Measurements from ENCODE around the gene C1RL.

C1RL gene

GRCh38 chr12:7091171-7091570, 17.8 kb downstream of the C1RL start:
- DNase-seq, result no peak

DNA sequence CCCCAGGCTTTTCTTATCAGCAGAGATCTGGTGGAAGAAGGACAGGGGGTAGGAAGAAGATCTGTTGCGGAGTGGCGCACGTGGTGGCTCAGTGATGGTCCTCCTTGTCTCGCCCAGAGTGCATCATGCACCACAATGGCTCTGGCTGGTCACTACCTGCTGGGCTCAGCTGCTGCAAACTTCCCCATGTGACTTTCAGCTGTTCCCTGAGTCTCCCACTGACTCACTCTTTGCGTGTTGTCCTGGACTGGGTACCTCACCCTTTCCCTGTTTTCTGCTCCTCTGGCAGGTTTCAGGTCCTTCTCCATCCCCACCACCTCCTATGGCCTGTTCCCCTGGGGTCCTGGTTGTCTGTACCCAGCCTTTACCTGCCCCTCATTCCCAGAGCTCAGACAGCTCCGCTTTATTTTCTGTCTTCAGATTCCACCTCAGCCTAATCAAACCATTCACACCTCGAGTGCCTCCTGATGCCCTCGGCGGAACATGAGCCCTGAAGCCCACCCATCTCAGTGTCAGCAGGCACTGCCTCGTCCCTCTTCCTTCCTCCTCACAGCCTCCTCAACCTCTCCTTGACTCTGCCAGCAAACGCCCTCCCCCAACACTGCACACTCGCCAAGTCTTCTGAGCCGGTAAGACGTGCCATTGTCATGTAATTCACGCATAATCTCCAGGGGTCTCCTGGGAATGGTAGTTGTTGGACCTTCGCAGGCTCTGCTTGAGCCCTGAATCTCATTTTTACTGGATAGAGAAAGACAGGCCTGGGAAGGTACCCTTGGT, 18.6 kb downstream of the C1RL start:
- no peak for DNase-seq

DNA sequence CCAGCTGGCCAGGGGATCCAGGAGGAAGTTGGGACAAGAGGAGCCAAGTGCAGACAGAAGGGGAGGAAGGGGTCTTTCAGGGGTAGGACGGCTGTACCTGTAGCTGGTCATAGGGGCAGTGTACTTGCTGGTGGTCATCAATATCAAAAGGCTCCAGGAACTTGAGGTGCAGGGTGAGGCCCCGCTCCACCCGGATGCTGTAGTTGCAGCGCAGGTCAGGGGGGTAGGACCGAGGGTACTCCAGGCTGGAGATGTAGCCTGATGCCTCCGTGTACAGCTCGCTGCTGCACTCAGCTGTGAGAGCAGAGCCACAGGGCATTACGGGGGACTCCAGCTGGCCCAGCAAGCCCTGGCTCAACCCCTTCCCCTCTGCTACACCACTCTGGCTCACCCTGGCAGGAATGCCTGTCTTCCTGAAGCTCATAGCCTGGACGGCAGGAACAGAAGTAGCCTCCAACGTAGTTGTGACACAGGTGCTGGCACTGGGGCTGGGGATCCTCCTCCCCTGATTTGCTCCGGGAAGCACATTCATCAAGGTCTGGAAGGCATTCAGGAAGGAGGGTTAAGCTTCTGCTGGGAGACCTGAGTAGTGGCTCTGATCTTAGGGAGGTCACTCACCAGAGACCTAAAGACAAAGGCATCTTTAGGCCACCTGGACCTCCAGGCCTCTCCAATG, 19.7 kb downstream of the C1RL start:
- DNase-seq, result no peak

DNA sequence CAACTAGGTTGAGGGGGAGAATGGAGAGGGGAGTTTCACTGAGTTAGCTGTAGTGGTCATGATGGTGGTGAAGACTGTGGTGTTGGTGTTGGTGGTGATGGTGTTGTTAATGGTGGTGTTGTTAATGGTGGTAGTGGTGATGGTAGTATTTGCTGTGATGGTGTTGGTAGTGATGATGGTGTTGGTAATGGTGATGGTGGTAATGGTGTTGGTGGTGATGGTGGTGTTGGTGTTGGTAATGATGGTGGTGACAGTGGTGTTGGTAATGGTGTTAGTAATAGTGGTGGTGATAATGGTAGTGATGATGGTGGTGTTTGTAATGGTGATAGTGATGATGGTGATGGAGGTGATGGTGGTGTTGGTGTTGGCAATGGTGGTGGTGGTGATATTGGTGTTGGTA, 25.9 kb downstream of the C1RL start:
- no peak for DNase-seq

GRCh38 chr12:7081037-7081436, 28.0 kb downstream of the C1RL start:
- DNase-seq, result no peak

DNA sequence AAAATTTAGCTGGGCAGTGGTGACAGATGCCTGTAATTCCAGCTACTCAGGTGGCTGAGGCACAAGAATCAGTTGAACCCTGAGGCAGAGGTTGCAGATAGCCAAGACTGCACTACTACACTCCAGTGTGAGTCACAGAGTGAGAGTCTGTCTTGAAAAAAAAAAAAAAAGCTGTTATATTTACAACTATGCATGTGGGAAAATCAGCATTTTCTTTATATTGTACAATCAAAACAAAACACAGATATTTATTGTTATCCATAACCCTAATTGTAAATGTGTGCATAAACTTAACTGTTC, 29.2 kb downstream of the C1RL start:
- DNase-seq, result no peak

- DNase-seq, result no peak
Measured at GRCh38 chr12:7078163-7078562, 30.9 kb downstream of the C1RL start.

- DNase-seq, result no peak
Measured at GRCh38 chr12:7076493-7076892, 32.5 kb downstream of the C1RL start.

DNA sequence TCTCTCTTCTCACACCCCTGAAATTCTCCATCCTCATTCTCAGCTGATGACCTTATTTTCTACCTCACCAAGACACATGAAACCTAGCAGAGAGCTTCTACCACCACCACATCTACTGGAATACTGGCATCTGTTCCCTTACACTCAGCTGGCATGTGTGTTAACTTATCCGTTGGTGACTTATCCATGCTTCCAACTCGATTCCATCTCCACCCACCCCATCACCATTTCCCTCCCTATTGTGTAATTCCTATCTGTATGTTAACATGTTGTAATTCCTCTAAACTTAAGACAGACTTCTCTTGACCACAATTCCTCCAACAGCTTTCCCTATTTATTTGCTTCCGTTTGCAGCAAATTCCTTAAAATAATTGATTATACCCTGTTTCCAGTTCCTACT, 33.1 kb downstream of the C1RL start:
- DNase-seq, result no peak

- DNase-seq, result no peak
Measured at GRCh38 chr12:7075518-7075917, 33.5 kb downstream of the C1RL start.

DNA sequence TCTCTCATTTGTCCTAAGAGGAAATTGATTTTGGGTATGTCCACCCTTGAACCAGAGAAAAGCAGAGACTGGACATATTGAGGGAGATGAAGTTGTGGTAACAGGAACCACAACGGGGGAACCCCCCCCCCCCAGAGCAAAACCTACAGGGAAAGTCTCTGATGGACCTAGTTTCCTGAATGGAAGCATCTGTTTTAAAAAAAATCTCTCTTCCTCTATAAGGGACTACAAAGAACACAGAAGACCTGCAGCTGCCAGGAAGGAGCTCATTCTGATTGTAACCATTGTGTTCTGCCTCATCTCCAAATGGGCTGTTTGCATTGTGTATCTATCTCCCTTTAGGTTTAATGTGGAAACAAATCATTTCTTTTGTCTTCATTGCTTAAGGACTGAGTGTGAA, 35.1 kb downstream of the C1RL start:
- no peak for DNase-seq

DNA sequence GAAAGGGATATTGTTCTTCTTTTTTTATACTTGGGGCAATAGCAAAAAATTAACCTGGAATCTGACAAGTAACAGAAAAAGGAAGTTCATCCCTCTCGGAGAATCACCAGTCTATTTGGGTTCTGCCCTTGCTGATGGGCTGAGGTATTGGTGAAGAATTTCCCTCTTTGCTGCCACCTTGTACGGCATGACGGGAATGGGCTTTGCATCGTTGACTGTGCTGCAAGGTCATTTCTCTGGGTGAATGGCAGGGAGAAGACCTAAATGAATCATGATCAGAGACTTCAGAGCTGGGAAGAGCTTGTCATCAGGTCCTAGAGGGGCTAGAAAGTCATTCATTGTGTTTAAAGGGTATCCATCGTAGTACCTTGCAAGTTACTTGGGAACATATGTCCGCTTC, 36.5 kb downstream of the C1RL start:
- no peak for DNase-seq

GRCh38 chr12:7072035-7072434, 37.0 kb downstream of the C1RL start:
- DNase-seq, result no peak

GRCh38 chr12:7069386-7069785, 39.6 kb downstream of the C1RL start:
- no peak for DNase-seq

GRCh38 chr12:7068994-7069346, 40.0 kb downstream of the C1RL start:
- no peak for DNase-seq

DNA sequence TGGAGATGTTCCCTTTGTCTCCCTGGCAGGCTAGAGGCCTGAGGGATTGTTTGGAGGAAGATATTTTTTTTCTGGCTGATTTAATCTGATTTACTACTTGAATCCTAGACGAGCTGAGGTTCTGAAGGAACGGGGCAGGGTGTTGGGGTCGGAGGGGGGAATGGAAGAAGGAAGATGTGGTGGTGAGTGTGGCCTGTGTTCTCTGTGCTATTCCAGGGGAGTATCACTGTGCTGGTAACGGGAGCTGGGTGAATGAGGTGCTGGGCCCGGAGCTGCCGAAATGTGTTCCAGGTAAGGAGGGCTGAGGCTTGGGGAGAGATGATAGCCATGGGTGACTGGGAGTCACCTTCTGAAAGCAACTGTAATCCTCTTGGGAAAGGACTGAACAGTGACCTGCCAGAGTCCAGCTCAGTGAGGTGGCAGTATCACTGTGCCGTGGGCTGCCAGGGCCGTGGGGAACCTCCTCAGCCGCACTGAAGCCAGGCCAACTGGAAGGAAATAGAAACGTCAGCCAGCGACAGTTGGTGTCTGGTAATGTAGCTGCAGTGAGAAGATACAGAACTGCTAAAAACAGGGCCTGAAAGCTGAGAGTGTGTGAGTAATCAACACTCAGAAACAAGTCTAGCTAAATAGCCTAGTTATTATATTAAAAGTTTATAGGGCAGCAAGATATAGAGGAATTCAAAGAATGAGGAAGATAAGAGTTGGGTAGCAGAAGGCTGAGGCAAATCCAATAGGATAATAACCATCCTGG, 40.6 kb downstream of the C1RL start:
- no peak for DNase-seq

GRCh38 chr12:7067096-7067495, 41.9 kb downstream of the C1RL start:
- no peak for DNase-seq

DNA sequence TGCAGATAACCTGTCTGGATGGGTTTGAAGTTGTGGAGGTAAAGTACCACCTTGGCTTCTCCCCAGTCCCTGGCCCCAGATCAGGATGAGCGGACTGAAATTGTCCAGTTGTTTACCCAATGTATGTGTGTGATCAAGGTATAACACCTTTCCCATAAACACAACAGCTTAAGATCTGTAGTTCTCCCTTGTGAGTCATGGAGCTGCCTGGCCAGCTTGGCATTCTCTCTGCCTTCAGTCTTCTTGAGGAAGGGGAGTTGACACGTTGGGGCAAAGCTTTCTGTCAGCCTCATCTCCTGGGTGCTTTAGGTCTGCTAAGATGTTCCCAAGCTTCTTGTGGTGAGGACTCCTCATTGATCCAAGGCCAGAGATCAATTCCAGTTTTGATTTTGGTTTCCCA, 42.4 kb downstream of the C1RL start:
- no peak for DNase-seq

DNA sequence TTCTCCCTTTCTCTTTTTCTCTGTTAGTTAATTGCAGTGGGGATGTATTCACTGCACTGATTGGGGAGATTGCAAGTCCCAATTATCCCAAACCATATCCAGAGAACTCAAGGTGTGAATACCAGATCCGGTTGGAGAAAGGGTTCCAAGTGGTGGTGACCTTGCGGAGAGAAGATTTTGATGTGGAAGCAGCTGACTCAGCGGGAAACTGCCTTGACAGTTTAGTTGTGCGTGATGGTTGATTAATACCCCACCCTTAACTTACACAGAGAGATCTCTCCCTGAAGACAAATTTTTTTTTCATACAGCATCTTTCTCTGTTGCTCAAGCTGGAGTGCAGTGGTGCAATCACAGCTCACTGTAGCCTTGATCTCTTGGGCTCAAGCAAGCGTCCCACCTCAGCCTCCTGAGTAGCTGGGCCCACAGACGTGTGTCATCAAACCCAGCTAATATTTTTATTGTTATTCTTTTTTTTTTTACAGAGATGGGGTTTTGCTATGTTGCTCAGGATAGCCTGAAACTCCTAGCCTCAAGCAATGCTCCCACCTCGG, 43.9 kb downstream of the C1RL start:
- no peak for DNase-seq

DNA sequence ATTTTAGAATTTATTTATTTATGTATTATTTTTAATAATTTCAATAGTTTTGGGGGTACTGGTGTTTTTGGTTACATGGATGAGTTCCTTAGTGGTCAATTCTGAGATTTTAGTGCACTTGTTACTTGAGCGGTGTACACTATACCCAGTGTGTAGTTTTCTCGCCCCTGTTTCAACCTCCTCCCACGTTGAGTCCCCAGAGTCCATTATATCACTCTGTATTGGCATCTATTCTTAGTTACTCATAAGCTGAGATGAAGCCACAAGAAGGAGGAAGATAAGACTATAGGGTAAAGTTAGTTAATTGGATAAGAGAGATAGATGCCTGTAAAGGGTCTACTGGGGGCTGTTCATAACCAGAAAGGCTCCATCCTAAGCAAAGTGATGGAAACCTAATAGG, 44.5 kb downstream of the C1RL start:
- no peak for DNase-seq

DNA sequence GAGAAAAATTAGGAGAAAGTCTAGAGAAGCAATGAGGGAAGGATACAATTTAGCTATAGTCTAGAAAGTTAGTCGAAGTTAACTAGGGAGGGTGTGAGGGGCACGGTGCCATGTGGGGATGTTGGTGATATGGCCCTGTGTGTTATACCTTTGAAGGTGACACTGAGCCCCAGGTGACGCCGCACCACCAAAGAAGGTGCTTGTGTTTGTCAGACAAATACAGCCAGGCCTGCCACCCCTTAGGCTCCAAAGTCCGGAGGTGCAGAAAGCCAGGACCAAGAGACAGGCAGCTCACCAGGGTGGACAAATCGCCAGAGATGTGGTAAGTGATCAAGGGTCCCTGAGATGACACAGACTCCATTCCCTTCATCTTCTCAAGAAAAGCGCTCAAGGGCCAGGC, 47.4 kb downstream of the C1RL start:
- DNase-seq, result no peak

DNA sequence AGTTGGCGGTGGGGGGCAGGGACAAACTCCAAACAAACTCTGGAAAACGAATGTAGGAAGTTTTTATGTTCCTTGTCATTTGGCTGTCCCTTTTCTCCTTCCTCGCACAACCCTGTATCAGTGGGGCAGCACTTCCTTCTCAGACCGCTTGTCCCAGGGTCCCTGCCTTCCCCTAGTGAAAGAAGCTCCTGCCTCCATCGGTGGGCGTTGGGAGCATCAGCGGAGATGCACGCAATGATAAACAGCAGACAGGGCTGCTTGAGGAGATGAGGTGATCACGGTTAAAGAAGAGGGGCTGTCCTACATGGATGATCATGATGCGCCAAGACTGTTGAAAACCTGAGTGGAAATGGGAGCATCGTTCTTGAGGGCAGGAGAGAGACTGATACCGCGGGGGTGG, 47.9 kb downstream of the C1RL start:
- no peak for DNase-seq

DNA sequence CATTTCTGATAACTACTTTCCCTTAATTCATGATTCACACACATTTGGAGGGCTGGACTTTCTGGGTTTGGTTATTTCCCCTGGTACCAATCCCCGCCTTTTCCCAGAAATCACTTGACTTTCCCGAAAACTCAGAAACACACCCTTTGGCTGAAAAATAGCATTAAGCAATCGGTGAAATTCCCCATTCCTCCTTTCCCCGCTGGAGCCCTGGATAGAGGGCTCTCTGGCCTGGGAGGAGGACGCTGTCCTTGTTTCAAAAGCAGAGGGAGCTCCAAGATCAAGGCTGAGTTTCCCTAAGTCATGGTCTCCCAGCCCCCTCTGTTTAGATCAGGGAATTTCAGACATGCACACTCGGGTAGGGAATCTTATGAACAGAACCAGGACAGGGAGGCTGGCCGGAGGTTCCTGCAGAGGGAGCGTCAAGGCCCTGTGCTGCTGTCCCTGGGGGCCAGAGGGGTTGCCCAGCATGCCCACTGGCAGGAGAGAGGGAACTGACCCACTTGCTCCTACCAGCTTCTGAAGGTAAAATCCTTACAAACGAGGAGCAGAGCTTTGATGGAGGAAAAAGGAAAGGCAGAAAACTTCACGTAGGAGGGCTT, 48.6 kb downstream of the C1RL start, which contains the start of gene C1S:
Gene C1S, plus strand, starts transcription at position 366 of the 602 bp plus-strand sequence. CDS start 1,195 bp downstream, outside the sequence.
- DNase-seq, result peak; percentile 52

DNA sequence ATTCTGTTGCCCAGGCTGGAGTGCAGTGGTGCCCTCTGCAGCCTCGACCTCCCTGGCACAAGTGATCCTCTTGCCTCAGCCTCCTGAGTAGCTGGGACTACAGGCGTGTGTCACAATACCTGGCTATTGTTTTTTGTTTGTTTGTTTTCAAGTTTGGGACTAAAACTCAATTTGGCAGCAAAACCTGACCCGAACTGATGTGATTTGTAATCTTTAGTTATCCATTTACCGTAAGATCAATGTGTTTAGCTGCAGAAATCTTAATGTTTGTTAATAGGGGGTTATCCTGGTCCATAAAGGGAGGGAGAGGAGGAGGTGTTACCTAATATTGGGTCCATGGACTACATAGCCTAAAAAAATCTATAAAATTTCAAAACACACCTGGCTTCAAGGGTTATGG, 49.2 kb downstream of the C1RL start:
- DNase-seq, result no peak
